ENCODE results near the gene SUSD2.

GRCh38 chr22:24189249-24190158 lies 8.2 kb downstream of the SUSD2 start:
- peak; percentile 94 for TF ChIP-seq CTCF (IDR thresholded peaks at IDR 0.05; ENCODE audit: low read depth, low read length, missing input control)
- TF ChIP-seq MAX (IDR thresholded peaks at IDR 0.05): no peak
- TF ChIP-seq TAF1 (conservative IDR thresholded peaks at IDR 0.05): no peak
- TF ChIP-seq YY1 (IDR thresholded peaks at IDR 0.05): no peak
- no peak for TF ChIP-seq HNF4A (conservative IDR thresholded peaks at IDR 0.05)
- TF ChIP-seq RAD21 (IDR thresholded peaks at IDR 0.05): peak; percentile 94 to 97
- TF ChIP-seq REST (IDR thresholded peaks at IDR 0.05): no peak
- no peak for TF ChIP-seq RXRA (IDR thresholded peaks at IDR 0.05)
